Liver (tissue), 9 donors: ENCODE results near the gene MTHFD1L. TPM values are rescaled to one million over a fixed set of nuclear protein-coding genes. Genes with fewer than 3 reads are reported as not detected.

Experiments used
- DNase-seq: peaks from one replicate; pipeline ENCODE4 v3.0.0-alpha.2; 2017; ENCODE audit warnings: low spot score
- H3K27ac ChIP-seq, 2 donors: one replicate each; pipeline ENCODE4 v1.7.0; 2013; ENCODE audit warnings: inconsistent platforms in 2 of 2, low read length in 2 of 2, control low read depth in 1 of 2, low read depth in 1 of 2, mild to moderate bottlenecking in 1 of 2
- H3K27me3 ChIP-seq, 4 donors: one replicate each; pipeline versions ENCODE4 v1.6.1 to v1.7.0; 2013; ENCODE audit warnings: low read length in 3 of 4, inconsistent platforms in 1 of 4, mild to moderate bottlenecking in 1 of 4, moderate library complexity in 1 of 4; ENCODE audit not compliant: control insufficient read depth in 4 of 4, insufficient read depth in 4 of 4
- H3K36me3 ChIP-seq, 4 donors: one replicate each; pipeline versions ENCODE4 v1.6.1 to v1.7.0; 2013; ENCODE audit warnings: low read length in 3 of 4, mild to moderate bottlenecking in 3 of 4, low read depth in 1 of 4, moderate library complexity in 1 of 4; ENCODE audit not compliant: control insufficient read depth in 4 of 4, insufficient read depth in 3 of 4
- H3K4me1 ChIP-seq, 4 donors: one replicate each; pipeline versions ENCODE4 v1.6.1 to v1.7.0; 2013; ENCODE audit warnings: low read length in 3 of 4, mild to moderate bottlenecking in 3 of 4, moderate library complexity in 1 of 4; ENCODE audit not compliant: control insufficient read depth in 4 of 4, insufficient read depth in 4 of 4
- H3K4me3 ChIP-seq, 3 donors: one replicate each; pipeline versions ENCODE4 v1.6.1 to v1.7.0; 2013; ENCODE audit warnings: low read length in 3 of 3, control low read depth in 1 of 3, low read depth in 1 of 3, mild to moderate bottlenecking in 1 of 3
- H3K9ac ChIP-seq, 2 donors: one replicate each; pipeline ENCODE4 v1.7.0; 2013; ENCODE audit warnings: low read length in 2 of 2, mild to moderate bottlenecking in 2 of 2, moderate library complexity in 2 of 2, control low read depth in 1 of 2, low read depth in 1 of 2
- H3K9me3 ChIP-seq, 4 donors: one replicate each; pipeline versions ENCODE4 v1.6.1 to v1.7.0; 2013; ENCODE audit warnings: low read length in 3 of 4; ENCODE audit not compliant: control insufficient read depth in 4 of 4
- ATF3 ChIP-seq: IDR thresholded peaks from 2 replicates; pipeline ENCODE4 v1.6.1; 2016; ENCODE audit warnings: antibody characterized with exemption
- CTCF ChIP-seq: fragments of 150-350 bp; IDR thresholded peaks from 2 replicates; pipeline ENCODE4 v1.5.1; 2017; ENCODE audit warnings: improper control_type of control experiment, low read depth, low read length; ENCODE audit not compliant: missing input control
- FOXA2 ChIP-seq: IDR thresholded peaks from 2 replicates; pipeline ENCODE4 v1.6.1; 2016; ENCODE audit warnings: antibody characterized with exemption
- GABPA ChIP-seq, 2 donors: IDR thresholded peaks in 1 of 2; conservative IDR thresholded peaks in 1 of 2; 2 replicates each; pipeline ENCODE4 v1.6.1; 2016; ENCODE audit warnings: antibody characterized with exemption in 2 of 2, mild to moderate bottlenecking in 1 of 2, moderate library complexity in 1 of 2
- HNF4A ChIP-seq, 2 donors: conservative IDR thresholded peaks; 2 replicates each; pipeline ENCODE4 v1.6.1; 2016; ENCODE audit warnings: antibody characterized with exemption in 2 of 2, mild to moderate bottlenecking in 2 of 2
- HNF4G ChIP-seq: IDR thresholded peaks from 2 replicates; pipeline ENCODE4 v1.6.1; 2016; ENCODE audit warnings: antibody characterized with exemption
- RAD21 ChIP-seq, 2 donors: IDR thresholded peaks; 2 replicates each; pipeline ENCODE4 v1.6.1; 2016; ENCODE audit warnings: antibody characterized with exemption in 2 of 2, mild to moderate bottlenecking in 2 of 2
- REST ChIP-seq: IDR thresholded peaks from 2 replicates; pipeline ENCODE4 v1.6.1; 2016; ENCODE audit warnings: antibody characterized with exemption, mild to moderate bottlenecking
- RXRA ChIP-seq, 2 donors: IDR thresholded peaks; 2 replicates each; pipeline ENCODE4 v1.6.1; 2017 to 2018; ENCODE audit warnings: antibody characterized with exemption in 2 of 2, mild to moderate bottlenecking in 1 of 2
- SP1 ChIP-seq: IDR thresholded peaks from 2 replicates; pipeline ENCODE4 v1.6.1; 2018; ENCODE audit warnings: antibody characterized with exemption, mild to moderate bottlenecking
- TAF1 ChIP-seq: conservative IDR thresholded peaks from 2 replicates; pipeline ENCODE4 v1.6.1; 2016; ENCODE audit warnings: antibody characterized with exemption, mild to moderate bottlenecking
- ZBTB33 ChIP-seq: IDR thresholded peaks from 2 replicates; pipeline ENCODE4 v1.6.1; 2016; ENCODE audit warnings: antibody characterized with exemption
- WGBS: extraction: QIAGEN DNeasy Blood & Tissue Kit; methylation state at CpG from one replicate; pipeline ENCODE4 v1.1.7; 2013; 5-methylcytosine and 5-hydroxymethylcytosine counted together
- polyA plus RNA-seq, 2 donors: library from polyadenylated mRNA; stranded (reverse) in 1 of 2; unstranded in 1 of 2; fragments of 200-250 nt in 1 of 2; fragments of >200 nt in 1 of 2; fragmentation: Nextera tagmentation in 1 of 2; extraction: Ambion mirVana in 1 of 2; gene quantifications; one replicate each; pipeline versions ENCODE4 v1.2.1 to v1.2.3, GENCODE V29; 2013 to 2015
- total RNA-seq, 2 donors: library from RNA; depleted of rRNA; stranded (reverse); fragments of >200 nt; gene quantifications; one replicate each; pipeline ENCODE4 v1.2.3, GENCODE V29; 2014
- donor health status: healthy.
- donor health status: healthy.
- donor health status: healthy.
- donor health status: healthy.
- donor health status: healthy.

Gene MTHFD1L
- total and polyA plus RNA-seq, 4 donors = 2.0 to 7.7 (median 2.8) TPM

- TF ChIP-seq TAF1 (no peak), ATF3 (no peak), CTCF (no peak), SP1 (no peak), FOXA2 (no peak)
- no peak overlapping the region for H3K4me3 ChIP-seq
Observed at GRCh38 chr6:150967910-150968309, 102.4 kb downstream of the MTHFD1L start.

GRCh38 chr6:150969901-150970300 lies 104.4 kb downstream of the MTHFD1L start:
- H3K9ac ChIP-seq = no peak overlapping the region
- DNase-seq = no peak
- H3K36me3 ChIP-seq = no peaks in the 10 kb centered on the region
- 94% methylated on average over 4 of the region's 4 CpGs for WGBS
- no peaks in the 10 kb centered on the region for H3K27me3 ChIP-seq
- no peak overlapping the region for H3K27ac ChIP-seq
- H3K9me3 ChIP-seq = no peaks in the 10 kb centered on the region
- no peak for TF ChIP-seq ZBTB33
- no peak overlapping the region for H3K4me3 ChIP-seq
- no peaks in the 10 kb centered on the region for H3K4me1 ChIP-seq

More at GRCh38 chr6:150967910-150968309, 102.4 kb downstream of the MTHFD1L start:
- Histone ChIP-seq H3K9ac (no peak overlapping the region), H3K36me3 (no peaks in the 10 kb centered on the region), H3K27me3 (no peaks in the 10 kb centered on the region), H3K27ac (no peak overlapping the region), H3K4me1 (no peaks in the 10 kb centered on the region), H3K9me3 (no peaks in the 10 kb centered on the region)
- WGBS = 80% methylated on average over 8 of the region's 8 CpGs
- no peak for DNase-seq

GRCh38 chr6:150971219-150971618 lies 105.7 kb downstream of the MTHFD1L start:
- Histone ChIP-seq H3K4me3 (no peak overlapping the region), H3K27me3 (no peaks in the 10 kb centered on the region), H3K9me3 (no peaks in the 10 kb centered on the region), H3K27ac (no peak overlapping the region), H3K4me1 (no peaks in the 10 kb centered on the region), H3K36me3 (no peaks in the 10 kb centered on the region), H3K9ac (no peak overlapping the region)
- no peak for DNase-seq
- TF ChIP-seq ATF3 = no peak
- TF ChIP-seq HNF4A (conservative IDR thresholded peaks at IDR 0.05) = no peak
- TF ChIP-seq HNF4G = no peak
- TF ChIP-seq ZBTB33 = no peak
- no peak for TF ChIP-seq REST
- no peak for TF ChIP-seq FOXA2
- no peak for TF ChIP-seq RAD21 (IDR thresholded peaks at IDR 0.05)
- TF ChIP-seq RXRA (IDR thresholded peaks at IDR 0.05) = no peak
- TF ChIP-seq SP1 = no peak
- no peak for TF ChIP-seq GABPA (IDR thresholded peaks at IDR 0.05 in 1 of 2, conservative IDR thresholded peaks at IDR 0.05 in 1 of 2)
- 92% methylated on average over 8 of the region's 8 CpGs for WGBS
